Tibial nerve (tissue), 4 donors: ENCODE measurements around the gene MRPL52.

ENCODE experiments used
- EP300 ChIP-seq, 2 donors: sonication (generic); formaldehyde crosslinking; IDR thresholded peaks; one replicate each; pipeline ENCODE4 v1.6.1; 2017; ENCODE audit warnings: antibody characterized with exemption in 2 of 2, mild to moderate bottlenecking in 1 of 2
- POLR2A ChIP-seq, 2 donors: fragments of 450-650 bp; IDR thresholded peaks; one replicate each; pipeline ENCODE4 v1.6.1; 2017; ENCODE audit warnings: antibody characterized with exemption in 2 of 2, mild to moderate bottlenecking in 2 of 2, moderate library complexity in 2 of 2
- TF ChIP-seq, protein P1 (sequence below), 5 experiments: fragments of 200-600 bp in 3 of 5; fragments of 450-650 bp in 2 of 5; sonication (generic) in 3 of 5; IDR thresholded peaks; one replicate each; pipeline ENCODE4 v1.5.1; 2016 to 2019; ENCODE audit warnings: antibody characterized with exemption in 5 of 5, mild to moderate bottlenecking in 3 of 5, moderate library complexity in 2 of 5

DNA sequence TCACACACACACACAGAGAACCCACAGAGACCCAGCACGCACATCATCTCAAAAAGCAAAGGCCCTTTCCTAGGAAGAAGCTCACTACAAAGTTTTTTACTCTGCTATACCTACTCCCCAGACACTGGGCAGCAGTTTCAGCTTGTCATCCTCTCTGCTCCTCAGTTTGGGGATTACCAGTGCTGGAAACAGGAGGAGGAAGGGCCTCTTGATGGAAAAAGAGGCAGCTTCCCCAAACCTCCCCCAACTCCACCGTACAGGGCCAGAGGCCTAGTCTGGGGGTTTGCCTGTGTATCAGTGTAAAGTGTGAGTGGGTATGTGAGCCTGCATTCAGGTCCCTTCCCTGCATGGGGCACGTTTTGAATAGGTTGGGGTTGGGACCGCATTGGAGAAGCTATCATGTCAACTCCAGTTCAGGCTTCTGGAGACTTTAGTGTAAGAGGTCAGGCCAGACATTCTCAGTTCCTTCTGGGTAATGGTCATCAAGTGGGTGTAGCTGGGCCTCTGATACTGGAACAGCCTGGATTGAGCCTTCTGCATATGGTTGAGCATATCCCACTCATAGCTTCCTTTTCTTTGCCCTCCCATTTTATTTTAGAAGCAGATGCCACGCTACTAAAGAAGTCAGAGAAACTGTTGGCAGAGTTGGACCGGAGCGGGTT, 54.5 kb downstream of the MRPL52 start:
- TF ChIP-seq, protein P1, sequence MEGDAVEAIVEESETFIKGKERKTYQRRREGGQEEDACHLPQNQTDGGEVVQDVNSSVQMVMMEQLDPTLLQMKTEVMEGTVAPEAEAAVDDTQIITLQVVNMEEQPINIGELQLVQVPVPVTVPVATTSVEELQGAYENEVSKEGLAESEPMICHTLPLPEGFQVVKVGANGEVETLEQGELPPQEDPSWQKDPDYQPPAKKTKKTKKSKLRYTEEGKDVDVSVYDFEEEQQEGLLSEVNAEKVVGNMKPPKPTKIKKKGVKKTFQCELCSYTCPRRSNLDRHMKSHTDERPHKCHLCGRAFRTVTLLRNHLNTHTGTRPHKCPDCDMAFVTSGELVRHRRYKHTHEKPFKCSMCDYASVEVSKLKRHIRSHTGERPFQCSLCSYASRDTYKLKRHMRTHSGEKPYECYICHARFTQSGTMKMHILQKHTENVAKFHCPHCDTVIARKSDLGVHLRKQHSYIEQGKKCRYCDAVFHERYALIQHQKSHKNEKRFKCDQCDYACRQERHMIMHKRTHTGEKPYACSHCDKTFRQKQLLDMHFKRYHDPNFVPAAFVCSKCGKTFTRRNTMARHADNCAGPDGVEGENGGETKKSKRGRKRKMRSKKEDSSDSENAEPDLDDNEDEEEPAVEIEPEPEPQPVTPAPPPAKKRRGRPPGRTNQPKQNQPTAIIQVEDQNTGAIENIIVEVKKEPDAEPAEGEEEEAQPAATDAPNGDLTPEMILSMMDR (IDR thresholded peaks at IDR 0.05), result no peak
- TF ChIP-seq POLR2A (IDR thresholded peaks at IDR 0.05) (no peak), EP300 (IDR thresholded peaks at IDR 0.05) (no peak)
